ENCODE results near the gene SAMD7. TPM values are rescaled to one million over a fixed set of nuclear protein-coding genes. Genes with fewer than 3 reads are reported as not detected.

The SAMD7 gene
- total RNA-seq (2014; rRNA removed; shearing (Covaris generic)), result not detected in 2 replicates

GRCh38 chr3:169911272-169911671 is at the start of gene SAMD7:
Gene SAMD7 (plus strand): TSS chr3:169911572. CDS start chr3:169919499, 7,927 bp downstream.

GRCh38 chr3:169869484-169870220 is 41.7 kb upstream of the SAMD7 start, which contains the start of gene LRRC31:
Gene LRRC31 (minus strand): TSS chr3:169869935. CDS start chr3:169869807, 128 bp downstream.

GRCh38 chr3:169966428-169966950 is 55.1 kb downstream of the SAMD7 start, which contains the start of gene SEC62:
Gene SEC62 (plus strand): TSS chr3:169966807. CDS start chr3:169966823, 16 bp downstream.

Other genes with a start within 250 kb of the SAMD7 start
- gene MECOM, start 247.9 kb upstream of the SAMD7 start, total RNA-seq (2014; rRNA removed; shearing (Covaris generic)), result 5.4 and 7.9 TPM in 2 replicates
- gene TERC, start 146.5 kb upstream of the SAMD7 start, total RNA-seq (2014; rRNA removed; shearing (Covaris generic)), result 10.9 and 21.8 TPM in 2 replicates
- 0.72 and 2.0 TPM in 2 replicates for gene ACTRT3, start 142.0 kb upstream of the SAMD7 start, total RNA-seq (2014; rRNA removed; shearing (Covaris generic))
- 12.2 and 14.2 TPM in 2 replicates for gene MYNN, start 138.2 kb upstream of the SAMD7 start, total RNA-seq (2014; rRNA removed; shearing (Covaris generic))
- gene LRRIQ4, start 98.7 kb upstream of the SAMD7 start, total RNA-seq (2014; rRNA removed; shearing (Covaris generic)), result not detected in 2 replicates
- gene LRRC34, start 98.7 kb upstream of the SAMD7 start, total RNA-seq (2014; rRNA removed; shearing (Covaris generic)), result not detected in 2 replicates
- gene LRRC31, start 41.6 kb upstream of the SAMD7 start, total RNA-seq (2014; rRNA removed; shearing (Covaris generic)), result not detected in 2 replicates
- gene SEC62, start 55.2 kb downstream of the SAMD7 start, total RNA-seq (2014; rRNA removed; shearing (Covaris generic)), result 28.6 and 30.9 TPM in 2 replicates
- gene GPR160, start 126.4 kb downstream of the SAMD7 start, total RNA-seq (2014; rRNA removed; shearing (Covaris generic)), result 0.57 and 1.9 TPM in 2 replicates